BE2C (cell line): ENCODE measurements around the gene HYAL3.
"Not testable (repeated sequence)": the region's sequence is repeated elsewhere in the genome, so short reads cannot be mapped to it uniquely, and the experiment has no call there.

ENCODE experiments used
- DNase-seq: peaks from one replicate; pipeline ENCODE4 v3.0.0-alpha.2; 2020
- H3K27me3 ChIP-seq: fragments of 250-450 bp; sonication (Bioruptor Pico); 2 replicates; pipeline ENCODE4 v1.5.1; 2020; ENCODE audit warnings: mild to moderate bottlenecking
- H3K36me3 ChIP-seq: fragments of 250-450 bp; sonication (Bioruptor Pico); 2 replicates; pipeline ENCODE4 v1.5.1; 2020; ENCODE audit warnings: mild to moderate bottlenecking
- H3K4me1 ChIP-seq: fragments of 250-450 bp; sonication (Bioruptor Pico); 2 replicates; pipeline ENCODE4 v1.5.1; 2020
- H3K4me3 ChIP-seq: 2 replicates; pipeline ENCODE4 v1.5.1; 2011; ENCODE audit warnings: low read depth, low read length
- H3K9me3 ChIP-seq: fragments of 250-450 bp; sonication (Bioruptor Pico); 2 replicates; pipeline ENCODE4 v1.5.1; 2020
- TF ChIP-seq, protein P1 (sequence below): IDR thresholded peaks from 2 replicates; pipeline ENCODE4 v1.5.1; 2012; ENCODE audit warnings: mild to moderate bottlenecking, low read depth, low read length

Gene HYAL3

DNA sequence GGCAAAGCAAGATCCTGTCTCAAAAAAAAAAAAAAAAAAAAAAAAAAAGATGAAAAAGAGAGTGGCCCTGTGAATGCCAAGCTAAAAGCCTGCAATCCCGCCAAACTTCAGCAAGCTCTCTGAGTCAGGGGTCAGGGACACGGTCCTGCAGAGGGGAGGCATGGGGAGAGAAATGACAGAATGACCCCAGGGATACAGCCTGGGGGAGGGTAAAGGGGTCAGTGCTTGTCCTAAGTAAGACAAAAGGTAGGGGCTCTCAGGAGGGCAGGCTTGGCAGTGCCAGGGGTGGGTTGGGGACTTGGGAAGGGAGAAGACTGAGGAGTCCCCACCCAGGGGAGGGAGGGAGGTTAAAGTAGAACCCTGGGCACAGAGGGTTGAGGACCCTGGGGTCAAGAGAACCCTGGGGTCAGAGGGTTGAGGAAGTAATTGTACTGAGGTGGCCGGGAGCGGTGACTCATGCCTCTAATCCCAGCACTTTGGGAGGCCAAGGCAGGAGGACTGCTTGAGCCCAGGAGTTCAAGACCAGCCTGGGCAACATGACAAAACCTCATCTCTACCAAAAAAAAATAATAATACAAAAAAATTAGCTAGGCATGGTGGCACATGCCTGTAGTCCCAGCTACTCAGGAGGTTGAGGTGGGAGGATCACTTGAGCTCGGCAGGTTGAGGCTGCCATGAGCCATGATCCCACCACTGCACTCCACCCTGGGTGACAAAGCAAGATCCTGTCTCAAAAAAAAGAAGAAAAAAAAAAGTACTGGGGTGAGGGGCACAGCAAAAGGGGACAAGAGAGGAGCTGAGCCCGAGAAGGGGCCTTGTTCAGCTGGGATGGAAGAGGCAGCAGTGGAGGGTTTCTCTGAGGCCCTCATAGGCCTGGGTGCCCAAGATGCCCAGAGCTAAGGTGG, 35.5 kb downstream of the HYAL3 start:
- H3K27me3 ChIP-seq, result no peaks in the 10 kb centered on the region
- no peaks in the 10 kb centered on the region for H3K36me3 ChIP-seq
- no peak for DNase-seq
- TF ChIP-seq, protein P1, sequence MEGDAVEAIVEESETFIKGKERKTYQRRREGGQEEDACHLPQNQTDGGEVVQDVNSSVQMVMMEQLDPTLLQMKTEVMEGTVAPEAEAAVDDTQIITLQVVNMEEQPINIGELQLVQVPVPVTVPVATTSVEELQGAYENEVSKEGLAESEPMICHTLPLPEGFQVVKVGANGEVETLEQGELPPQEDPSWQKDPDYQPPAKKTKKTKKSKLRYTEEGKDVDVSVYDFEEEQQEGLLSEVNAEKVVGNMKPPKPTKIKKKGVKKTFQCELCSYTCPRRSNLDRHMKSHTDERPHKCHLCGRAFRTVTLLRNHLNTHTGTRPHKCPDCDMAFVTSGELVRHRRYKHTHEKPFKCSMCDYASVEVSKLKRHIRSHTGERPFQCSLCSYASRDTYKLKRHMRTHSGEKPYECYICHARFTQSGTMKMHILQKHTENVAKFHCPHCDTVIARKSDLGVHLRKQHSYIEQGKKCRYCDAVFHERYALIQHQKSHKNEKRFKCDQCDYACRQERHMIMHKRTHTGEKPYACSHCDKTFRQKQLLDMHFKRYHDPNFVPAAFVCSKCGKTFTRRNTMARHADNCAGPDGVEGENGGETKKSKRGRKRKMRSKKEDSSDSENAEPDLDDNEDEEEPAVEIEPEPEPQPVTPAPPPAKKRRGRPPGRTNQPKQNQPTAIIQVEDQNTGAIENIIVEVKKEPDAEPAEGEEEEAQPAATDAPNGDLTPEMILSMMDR, result no peak
- H3K4me1 ChIP-seq, result peaks cover 4% of the 10 kb centered on the region
- no peak overlapping the region for H3K4me3 ChIP-seq
- H3K9me3 ChIP-seq, result no peaks in the 10 kb centered on the region

DNA sequence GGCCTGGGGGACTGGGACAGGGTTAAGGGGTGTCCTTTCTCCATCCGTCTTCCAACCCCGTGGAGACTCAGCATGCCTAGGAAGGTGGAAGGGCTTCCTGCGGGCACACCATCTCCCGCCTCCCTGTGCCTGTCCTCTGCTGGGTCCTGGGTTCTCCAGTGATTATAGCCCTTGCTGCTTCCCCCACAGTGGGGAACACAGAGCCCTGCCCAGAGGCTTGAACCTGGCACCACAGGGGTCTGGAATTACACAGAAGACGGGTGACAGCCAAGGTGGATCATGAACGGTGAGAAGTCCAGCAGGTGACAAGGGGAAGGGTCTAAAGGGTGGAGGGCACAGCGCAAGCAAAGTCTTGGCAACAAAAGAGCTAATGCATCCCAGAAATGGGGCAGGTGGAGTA, 36.4 kb downstream of the HYAL3 start:
- H3K4me3 ChIP-seq, result no peak overlapping the region
- DNase-seq, result no peak
- H3K36me3 ChIP-seq, result no peaks in the 10 kb centered on the region
- TF ChIP-seq, protein P1, result no peak
- H3K4me1 ChIP-seq, result peaks cover 4% of the 10 kb centered on the region
- H3K9me3 ChIP-seq, result no peaks in the 10 kb centered on the region
- no peaks in the 10 kb centered on the region for H3K27me3 ChIP-seq

DNA sequence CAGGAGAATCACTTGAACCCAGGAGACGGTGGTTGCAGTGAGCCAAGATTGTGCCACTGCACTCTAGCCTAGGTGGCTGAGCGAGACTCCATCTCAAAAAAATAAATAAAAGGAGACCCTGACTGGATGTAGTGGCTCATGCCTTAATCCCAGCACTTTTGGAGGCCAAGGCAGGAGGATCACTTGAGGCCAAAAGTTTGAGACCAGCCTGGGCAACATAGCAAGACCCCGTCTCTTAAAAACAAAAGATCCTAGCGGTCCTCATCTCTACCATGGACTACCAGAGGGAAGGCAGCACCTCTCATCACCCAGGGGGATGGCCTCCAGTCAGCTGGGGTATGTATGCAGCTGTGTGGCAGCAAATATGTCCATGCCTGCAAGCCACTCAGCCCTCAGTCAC, 37.0 kb downstream of the HYAL3 start:
- H3K4me1 ChIP-seq, H3K4me3 ChIP-seq, H3K9me3 ChIP-seq, DNase-seq, H3K27me3 ChIP-seq, H3K36me3 ChIP-seq: not testable (repeated sequence)

DNA sequence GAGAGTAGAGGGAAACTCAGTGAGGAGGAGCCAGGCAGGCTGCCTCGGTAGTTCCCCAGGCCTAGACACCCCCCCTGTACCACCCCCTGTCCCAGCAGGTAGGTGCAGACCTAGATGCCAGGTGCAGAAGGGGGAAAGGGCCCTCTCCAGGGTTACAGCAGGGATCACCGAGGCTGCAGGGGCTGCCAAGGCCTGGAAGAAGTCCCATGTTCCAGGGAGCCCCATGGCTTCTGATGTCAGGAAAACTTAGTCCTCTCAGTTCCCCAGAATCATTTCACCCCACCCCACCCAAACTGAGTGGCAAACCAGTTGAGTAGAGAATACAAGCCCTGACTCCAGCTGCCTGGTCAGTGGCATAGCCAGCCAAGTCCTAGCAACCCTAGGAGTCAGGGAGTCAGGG, 37.7 kb downstream of the HYAL3 start:
- Histone ChIP-seq H3K4me3 (no peak overlapping the region), H3K27me3 (no peaks in the 10 kb centered on the region), H3K36me3 (peaks cover 4% of the 10 kb centered on the region), H3K4me1 (peaks cover 4% of the 10 kb centered on the region), H3K9me3 (no peaks in the 10 kb centered on the region)
- no peak for DNase-seq
- TF ChIP-seq, protein P1, result no peak

DNA sequence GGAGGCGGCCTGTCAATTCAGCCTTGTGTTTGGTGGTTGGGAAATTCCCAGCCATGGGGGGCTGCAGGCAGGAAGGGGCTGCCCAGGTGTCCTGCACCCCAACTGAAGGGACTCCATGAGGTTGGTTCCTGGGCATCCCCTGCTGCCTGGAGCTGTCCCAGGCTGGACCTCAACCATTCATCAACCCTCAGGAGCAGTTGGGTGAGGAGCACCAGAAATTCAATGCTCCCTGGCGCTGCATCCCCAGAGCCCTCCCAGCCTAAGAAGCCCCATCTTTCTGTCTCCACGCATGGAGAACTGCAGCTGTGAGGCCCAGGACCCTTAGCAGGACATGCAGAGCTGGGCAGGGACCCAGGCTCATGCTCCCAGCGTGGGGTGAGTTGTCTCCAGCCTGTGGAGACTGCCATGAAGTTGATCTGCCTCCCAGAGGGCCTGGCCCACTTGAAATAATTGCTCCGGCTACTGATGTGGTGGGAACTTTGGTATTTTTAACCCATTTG, 38.2 kb downstream of the HYAL3 start:
- H3K36me3 ChIP-seq, result peaks cover 4% of the 10 kb centered on the region
- H3K9me3 ChIP-seq, result no peaks in the 10 kb centered on the region
- peaks cover 4% of the 10 kb centered on the region for H3K4me1 ChIP-seq
- no peaks in the 10 kb centered on the region for H3K27me3 ChIP-seq
- peak overlapping the region; percentile 65 for H3K4me3 ChIP-seq
- TF ChIP-seq, protein P1, result no peak
- no peak for DNase-seq

DNA sequence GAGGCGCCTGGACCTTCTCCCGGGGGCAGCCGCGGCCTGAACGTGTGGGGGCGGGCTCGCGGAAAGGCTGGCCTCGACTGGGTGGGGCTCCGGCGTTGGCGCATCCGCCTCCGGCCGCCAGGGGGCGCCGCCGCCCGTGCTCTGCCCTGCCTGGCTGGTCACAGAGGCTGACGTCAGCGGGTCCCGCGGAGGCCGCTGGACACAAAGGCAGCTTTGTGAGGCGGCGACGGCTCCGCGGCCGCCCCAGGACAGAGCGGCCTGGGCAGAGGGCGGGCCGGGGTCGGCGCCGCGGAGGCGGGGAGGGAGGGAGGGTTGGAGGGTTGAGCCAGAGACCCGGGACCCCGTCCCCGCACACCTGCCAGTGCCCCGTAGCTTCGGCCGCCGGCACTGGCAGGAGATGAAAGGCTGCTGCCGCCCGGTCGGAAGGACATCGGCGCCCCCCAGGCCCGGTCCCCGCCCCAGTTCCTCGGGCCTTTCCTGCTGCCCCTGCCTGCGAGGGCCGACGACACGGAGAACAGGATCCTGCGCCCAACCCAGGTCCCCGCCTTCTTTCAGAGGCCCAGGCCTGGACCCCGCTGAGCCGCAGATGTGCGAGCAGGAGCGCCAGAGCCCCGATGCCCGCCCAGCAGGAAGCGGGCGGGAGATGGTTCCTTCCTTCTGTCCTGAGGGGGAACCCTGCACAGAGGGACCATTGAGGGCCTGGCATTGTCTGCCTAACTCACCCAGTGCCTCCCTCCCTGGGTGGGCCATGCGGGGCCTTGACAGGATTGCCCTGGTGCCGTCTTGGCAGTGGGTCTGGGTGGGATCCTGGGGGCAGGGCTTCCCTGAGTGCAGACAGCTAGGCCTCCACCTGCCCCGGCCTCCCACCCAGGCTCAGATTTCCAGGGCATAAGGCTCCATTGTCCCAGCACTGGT, 38.9 kb downstream of the HYAL3 start:
- Histone ChIP-seq H3K4me1 (peaks cover 4% of the 10 kb centered on the region), H3K4me3 (peak overlapping the region; percentile 65), H3K27me3 (no peaks in the 10 kb centered on the region), H3K9me3 (no peaks in the 10 kb centered on the region), H3K36me3 (peaks cover 4% of the 10 kb centered on the region)
- TF ChIP-seq, protein P1, result peak; percentile 66
- DNase-seq, result peak; percentile 88
